GM19035 (cell line): ENCODE results near the gene CCDC117.

Source experiments
- ATAC-seq: cut with Tn5 transposase; IDR thresholded peaks from one replicate; pipeline ENCODE4 v1.9.1; 2021; ENCODE audit not compliant: unreplicated experiment

CCDC117 gene

GRCh38 chr22:28768701-28769393, 3.6 kb upstream of the CCDC117 start:
- ATAC-seq: no peak

- no peak for ATAC-seq
These were observed 3.0 kb upstream of the CCDC117 start for GRCh38 chr22:28769394-28770085.

GRCh38 chr22:28771195-28771791, 1.2 kb upstream of the CCDC117 start:
- ATAC-seq: no peak

GRCh38 chr22:28773461-28773867, 969 bp downstream of the CCDC117 start:
- peak; percentile 26 for ATAC-seq

GRCh38 chr22:28774378-28774777, 1.9 kb downstream of the CCDC117 start:
- ATAC-seq: no peak

GRCh38 chr22:28779833-28780232, 7.3 kb downstream of the CCDC117 start:
- ATAC-seq: no peak

GRCh38 chr22:28780296-28780695, 7.8 kb downstream of the CCDC117 start:
- no peak for ATAC-seq

GRCh38 chr22:28783786-28784671, 11.5 kb downstream of the CCDC117 start:
- ATAC-seq: no peak

- ATAC-seq: no peak
These were observed 16.1 kb downstream of the CCDC117 start for GRCh38 chr22:28788601-28789000.

- no peak for ATAC-seq
These were observed 18.6 kb downstream of the CCDC117 start for GRCh38 chr22:28791124-28791523.

GRCh38 chr22:28791841-28792490, 19.5 kb downstream of the CCDC117 start:
- peak; percentile 57 for ATAC-seq

- peak; percentile 34 for ATAC-seq
These were observed 20.2 kb downstream of the CCDC117 start for GRCh38 chr22:28792491-28793383.

GRCh38 chr22:28793976-28794584, 21.6 kb downstream of the CCDC117 start:
- ATAC-seq: no peak

GRCh38 chr22:28795071-28795693, 22.7 kb downstream of the CCDC117 start:
- no peak for ATAC-seq

GRCh38 chr22:28795932-28796856, 23.7 kb downstream of the CCDC117 start:
- ATAC-seq: no peak

GRCh38 chr22:28798810-28799605, 26.5 kb downstream of the CCDC117 start:
- ATAC-seq: no peak
